Measurements from ENCODE around the gene LINGO3. TPM values are rescaled to one million over a fixed set of nuclear protein-coding genes. Genes with fewer than 3 reads are reported as not detected.

Gene LINGO3
- total and polyA plus RNA-seq, 2 of the 8 experiments (the other 6 are each of a cell fraction or from before 2014, with no cell fraction given): 0.59 TPM; not detected in 1

- TF ChIP-seq, protein P1, sequence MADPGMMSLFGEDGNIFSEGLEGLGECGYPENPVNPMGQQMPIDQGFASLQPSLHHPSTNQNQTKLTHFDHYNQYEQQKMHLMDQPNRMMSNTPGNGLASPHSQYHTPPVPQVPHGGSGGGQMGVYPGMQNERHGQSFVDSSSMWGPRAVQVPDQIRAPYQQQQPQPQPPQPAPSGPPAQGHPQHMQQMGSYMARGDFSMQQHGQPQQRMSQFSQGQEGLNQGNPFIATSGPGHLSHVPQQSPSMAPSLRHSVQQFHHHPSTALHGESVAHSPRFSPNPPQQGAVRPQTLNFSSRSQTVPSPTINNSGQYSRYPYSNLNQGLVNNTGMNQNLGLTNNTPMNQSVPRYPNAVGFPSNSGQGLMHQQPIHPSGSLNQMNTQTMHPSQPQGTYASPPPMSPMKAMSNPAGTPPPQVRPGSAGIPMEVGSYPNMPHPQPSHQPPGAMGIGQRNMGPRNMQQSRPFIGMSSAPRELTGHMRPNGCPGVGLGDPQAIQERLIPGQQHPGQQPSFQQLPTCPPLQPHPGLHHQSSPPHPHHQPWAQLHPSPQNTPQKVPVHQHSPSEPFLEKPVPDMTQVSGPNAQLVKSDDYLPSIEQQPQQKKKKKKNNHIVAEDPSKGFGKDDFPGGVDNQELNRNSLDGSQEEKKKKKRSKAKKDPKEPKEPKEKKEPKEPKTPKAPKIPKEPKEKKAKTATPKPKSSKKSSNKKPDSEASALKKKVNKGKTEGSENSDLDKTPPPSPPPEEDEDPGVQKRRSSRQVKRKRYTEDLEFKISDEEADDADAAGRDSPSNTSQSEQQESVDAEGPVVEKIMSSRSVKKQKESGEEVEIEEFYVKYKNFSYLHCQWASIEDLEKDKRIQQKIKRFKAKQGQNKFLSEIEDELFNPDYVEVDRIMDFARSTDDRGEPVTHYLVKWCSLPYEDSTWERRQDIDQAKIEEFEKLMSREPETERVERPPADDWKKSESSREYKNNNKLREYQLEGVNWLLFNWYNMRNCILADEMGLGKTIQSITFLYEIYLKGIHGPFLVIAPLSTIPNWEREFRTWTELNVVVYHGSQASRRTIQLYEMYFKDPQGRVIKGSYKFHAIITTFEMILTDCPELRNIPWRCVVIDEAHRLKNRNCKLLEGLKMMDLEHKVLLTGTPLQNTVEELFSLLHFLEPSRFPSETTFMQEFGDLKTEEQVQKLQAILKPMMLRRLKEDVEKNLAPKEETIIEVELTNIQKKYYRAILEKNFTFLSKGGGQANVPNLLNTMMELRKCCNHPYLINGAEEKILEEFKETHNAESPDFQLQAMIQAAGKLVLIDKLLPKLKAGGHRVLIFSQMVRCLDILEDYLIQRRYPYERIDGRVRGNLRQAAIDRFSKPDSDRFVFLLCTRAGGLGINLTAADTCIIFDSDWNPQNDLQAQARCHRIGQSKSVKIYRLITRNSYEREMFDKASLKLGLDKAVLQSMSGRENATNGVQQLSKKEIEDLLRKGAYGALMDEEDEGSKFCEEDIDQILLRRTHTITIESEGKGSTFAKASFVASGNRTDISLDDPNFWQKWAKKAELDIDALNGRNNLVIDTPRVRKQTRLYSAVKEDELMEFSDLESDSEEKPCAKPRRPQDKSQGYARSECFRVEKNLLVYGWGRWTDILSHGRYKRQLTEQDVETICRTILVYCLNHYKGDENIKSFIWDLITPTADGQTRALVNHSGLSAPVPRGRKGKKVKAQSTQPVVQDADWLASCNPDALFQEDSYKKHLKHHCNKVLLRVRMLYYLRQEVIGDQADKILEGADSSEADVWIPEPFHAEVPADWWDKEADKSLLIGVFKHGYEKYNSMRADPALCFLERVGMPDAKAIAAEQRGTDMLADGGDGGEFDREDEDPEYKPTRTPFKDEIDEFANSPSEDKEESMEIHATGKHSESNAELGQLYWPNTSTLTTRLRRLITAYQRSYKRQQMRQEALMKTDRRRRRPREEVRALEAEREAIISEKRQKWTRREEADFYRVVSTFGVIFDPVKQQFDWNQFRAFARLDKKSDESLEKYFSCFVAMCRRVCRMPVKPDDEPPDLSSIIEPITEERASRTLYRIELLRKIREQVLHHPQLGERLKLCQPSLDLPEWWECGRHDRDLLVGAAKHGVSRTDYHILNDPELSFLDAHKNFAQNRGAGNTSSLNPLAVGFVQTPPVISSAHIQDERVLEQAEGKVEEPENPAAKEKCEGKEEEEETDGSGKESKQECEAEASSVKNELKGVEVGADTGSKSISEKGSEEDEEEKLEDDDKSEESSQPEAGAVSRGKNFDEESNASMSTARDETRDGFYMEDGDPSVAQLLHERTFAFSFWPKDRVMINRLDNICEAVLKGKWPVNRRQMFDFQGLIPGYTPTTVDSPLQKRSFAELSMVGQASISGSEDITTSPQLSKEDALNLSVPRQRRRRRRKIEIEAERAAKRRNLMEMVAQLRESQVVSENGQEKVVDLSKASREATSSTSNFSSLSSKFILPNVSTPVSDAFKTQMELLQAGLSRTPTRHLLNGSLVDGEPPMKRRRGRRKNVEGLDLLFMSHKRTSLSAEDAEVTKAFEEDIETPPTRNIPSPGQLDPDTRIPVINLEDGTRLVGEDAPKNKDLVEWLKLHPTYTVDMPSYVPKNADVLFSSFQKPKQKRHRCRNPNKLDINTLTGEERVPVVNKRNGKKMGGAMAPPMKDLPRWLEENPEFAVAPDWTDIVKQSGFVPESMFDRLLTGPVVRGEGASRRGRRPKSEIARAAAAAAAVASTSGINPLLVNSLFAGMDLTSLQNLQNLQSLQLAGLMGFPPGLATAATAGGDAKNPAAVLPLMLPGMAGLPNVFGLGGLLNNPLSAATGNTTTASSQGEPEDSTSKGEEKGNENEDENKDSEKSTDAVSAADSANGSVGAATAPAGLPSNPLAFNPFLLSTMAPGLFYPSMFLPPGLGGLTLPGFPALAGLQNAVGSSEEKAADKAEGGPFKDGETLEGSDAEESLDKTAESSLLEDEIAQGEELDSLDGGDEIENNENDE (IDR thresholded peaks at IDR 0.05; ENCODE audit: insufficient replicate concordance, low read length): no peak
- TF ChIP-seq RAD21 (IDR thresholded peaks at IDR 0.05 in 1 of 2, conservative IDR thresholded peaks at IDR 0.05 in 1 of 2; ENCODE audit: low read depth in 2 of 2, low read length in 2 of 2) (peak; percentile 95 to 96), RNF2 (IDR thresholded peaks at IDR 0.05; ENCODE audit: borderline replicate concordance, low read depth, low read length, missing control alignments, poor library complexity, severe bottlenecking) (no peak), JUND (IDR thresholded peaks at IDR 0.05; ENCODE audit: low read length) (no peak), SIN3A (conservative IDR thresholded peaks at IDR 0.05 in 1 of 2, IDR thresholded peaks at IDR 0.05 in 1 of 2; ENCODE audit: low read depth in 1 of 2, low read length in 2 of 2) (peak in 1 of 2 experiments; percentile 77; a peak in 2 of 4 replicates), CHD2 (IDR thresholded peaks at IDR 0.05; ENCODE audit: low read length) (no peak), HDAC2 (IDR thresholded peaks at IDR 0.05; ENCODE audit: borderline replicate concordance in 1 of 2, low read depth in 2 of 2, low read length in 2 of 2) (peak; percentile 17 to 45; a peak in 1 of 4 replicates), BACH1 (IDR thresholded peaks at IDR 0.05; ENCODE audit: low read length) (peak; percentile 75), POU5F1 (IDR thresholded peaks at IDR 0.05; ENCODE audit: low read depth, low read length) (no peak)
Observed at GRCh38 chr19:2315818-2316353, 7.9 kb upstream of the LINGO3 start (continued).
